ENCODE data around the gene ARHGAP29.

Gene ARHGAP29

DNA sequence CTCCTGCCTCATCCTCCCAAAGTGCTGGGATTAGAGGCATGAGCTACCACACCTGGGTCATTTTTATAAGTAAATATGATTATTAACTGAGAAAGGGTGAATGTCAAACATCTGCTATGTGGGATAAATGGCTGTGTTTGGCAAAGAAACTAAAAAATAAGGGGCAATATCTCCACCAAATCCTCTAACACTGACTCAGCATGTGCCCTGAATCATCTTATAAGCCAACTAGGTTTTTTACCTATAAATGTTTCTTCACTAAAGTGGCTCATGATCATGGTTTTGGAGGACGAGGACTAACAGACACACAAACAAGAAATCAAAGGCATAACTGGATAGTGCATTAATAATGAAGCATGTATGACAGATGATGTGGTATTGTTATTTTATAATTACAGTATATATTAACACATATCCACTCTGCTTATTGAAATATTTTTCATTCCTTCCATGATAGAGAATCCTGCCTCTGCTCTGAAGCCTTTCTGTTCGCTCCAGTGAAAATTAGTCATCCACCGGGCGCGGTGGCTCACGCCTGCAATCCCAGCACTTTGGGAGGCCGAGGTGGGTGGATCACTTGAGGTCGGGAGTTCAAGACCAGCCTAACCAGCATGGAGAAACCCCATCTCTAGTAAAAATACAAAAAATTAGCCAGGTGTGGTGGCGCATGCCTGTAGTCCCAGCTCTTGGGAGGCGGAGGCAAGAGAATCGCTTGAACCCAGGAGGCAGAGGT is 11.7 kb upstream of the ARHGAP29 start:
- peak overlapping the region; percentile 71 for H2BK5ac ChIP-seq (ENCODE audit: low read depth, low read length, poor library complexity, severe bottlenecking)
- H2BK12ac ChIP-seq (ENCODE audit: low read length in 2 of 2) = no peak overlapping the region
- no peak for DNase-seq
- H3K9ac ChIP-seq (ENCODE audit: low read length) = no peak overlapping the region
- no peak overlapping the region for H3K4me2 ChIP-seq (ENCODE audit: low read length, poor library complexity, severe bottlenecking)
- no peak overlapping the region for H3K23ac ChIP-seq (ENCODE audit: low read length in 2 of 2)
- peak overlapping the region; percentile 79 for H3K27ac ChIP-seq (ENCODE audit: low read length, poor library complexity, severe bottlenecking)
- H3K4ac ChIP-seq (ENCODE audit: low read depth in 1 of 2, low read length in 2 of 2) = no peak overlapping the region
- H3K27me3 ChIP-seq (ENCODE audit: control insufficient read depth in 1 of 2, insufficient read depth in 1 of 2, low read length in 2 of 2) = no peaks in the 10 kb centered on the region
- no peak overlapping the region for H3K4me3 ChIP-seq (ENCODE audit: insufficient read depth in 1 of 2, low read depth in 1 of 2, low read length in 2 of 2)
- H4K91ac ChIP-seq (ENCODE audit: low read length) = no peak overlapping the region
- H3K14ac ChIP-seq (ENCODE audit: low read length in 2 of 2) = no peak overlapping the region
- peak overlapping the region; percentile 40 for H2AK5ac ChIP-seq (ENCODE audit: low read length, severe bottlenecking)
- H3K9me3 ChIP-seq (ENCODE audit: control insufficient read depth, low read length) = no peaks in the 10 kb centered on the region
- H3K18ac ChIP-seq (ENCODE audit: low read depth in 1 of 2, low read length in 2 of 2) = no peak overlapping the region
- no peak overlapping the region for H2BK120ac ChIP-seq (ENCODE audit: low read depth, low read length)
- H3K36me3 ChIP-seq (ENCODE audit: control insufficient read depth in 1 of 2, insufficient read depth in 2 of 2, low read depth in 1 of 2, low read length in 2 of 2) = no peaks in the 10 kb centered on the region
- peaks cover 3% of the 10 kb centered on the region for H3K4me1 ChIP-seq (ENCODE audit: control insufficient read depth, insufficient read depth, low read depth, low read length)
- H3K79me1 ChIP-seq (replicated peaks; ENCODE audit: low read length, poor library complexity, severe bottlenecking) = peaks cover 2% of the 10 kb centered on the region
- H2BK15ac ChIP-seq (ENCODE audit: low read depth, poor library complexity, severe bottlenecking) = no peak overlapping the region
- H4K8ac ChIP-seq (ENCODE audit: low read length) = no peak overlapping the region
- H2AFZ ChIP-seq (ENCODE audit: low read depth, low read length) = no peak overlapping the region
- 93% methylated on average over 6 of the region's 11 CpGs for WGBS

DNA sequence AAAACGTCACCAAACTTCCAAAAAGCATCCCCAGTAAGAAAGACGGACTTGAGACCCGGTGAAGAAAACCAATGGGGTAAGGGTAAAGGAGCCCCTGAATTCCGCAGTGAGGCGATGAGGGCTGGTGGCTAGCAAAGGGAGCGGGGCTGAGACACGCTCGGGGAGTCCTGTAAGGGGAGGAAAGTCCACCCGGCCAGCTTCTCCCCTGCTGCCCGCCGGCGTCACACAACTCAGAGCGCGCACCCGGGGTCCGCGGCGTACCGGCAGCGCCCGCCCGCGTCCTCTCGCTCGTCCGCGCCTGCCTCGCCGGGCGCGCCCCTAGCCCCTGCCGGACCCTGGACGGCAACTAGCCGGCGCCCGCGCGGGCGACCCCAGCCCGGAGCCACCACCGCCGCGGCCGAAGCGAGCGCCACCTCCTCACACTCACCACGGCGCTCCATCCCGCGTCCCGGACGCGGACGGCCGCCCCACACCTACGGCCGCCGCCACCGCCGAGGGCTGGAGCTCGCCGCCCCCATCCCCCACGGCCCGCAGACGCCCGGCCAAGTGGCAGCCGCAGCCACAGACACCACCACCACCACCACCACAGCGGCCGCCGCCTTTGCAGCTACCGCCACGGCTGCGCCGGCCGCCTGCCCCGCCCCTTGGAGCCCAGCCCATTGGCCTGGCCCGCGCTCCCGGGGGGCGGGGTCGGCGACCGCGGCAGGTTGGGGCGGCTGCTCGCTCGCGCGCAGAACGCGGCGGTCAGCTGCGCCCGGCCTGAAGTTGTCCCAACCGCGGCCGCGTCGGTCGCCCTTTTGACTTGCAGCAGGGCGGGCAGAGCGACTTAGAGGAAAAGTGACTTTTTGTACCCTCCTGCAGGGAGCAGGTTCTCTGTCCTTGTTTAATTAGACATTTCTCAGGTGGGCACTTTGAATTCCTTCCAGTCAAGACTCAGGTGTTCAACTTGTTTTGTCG is 10.0 kb upstream of the ARHGAP29 start:
- Histone ChIP-seq H3K9me3 (ENCODE audit: control insufficient read depth, low read length) (no peaks in the 10 kb centered on the region), H3K79me1 (replicated peaks; ENCODE audit: low read length, poor library complexity, severe bottlenecking) (peaks cover 2% of the 10 kb centered on the region), H2BK5ac (ENCODE audit: low read depth, low read length, poor library complexity, severe bottlenecking) (peak overlapping the region; percentile 98), H2BK12ac (ENCODE audit: low read length in 2 of 2) (peak overlapping the region in 1 of 2 experiments; percentile 77), H2BK15ac (ENCODE audit: low read depth, poor library complexity, severe bottlenecking) (peak overlapping the region; percentile 93), H3K4me2 (ENCODE audit: low read length, poor library complexity, severe bottlenecking) (peak overlapping the region; percentile 86), H3K27ac (ENCODE audit: low read length, poor library complexity, severe bottlenecking) (peak overlapping the region; percentile 93), H2AFZ (ENCODE audit: low read depth, low read length) (peak overlapping the region; percentile 97), H3K14ac (ENCODE audit: low read length in 2 of 2) (peak overlapping the region in 1 of 2 experiments; percentile 60), H2AK5ac (ENCODE audit: low read length, severe bottlenecking) (peak overlapping the region; percentile 88), H3K9ac (ENCODE audit: low read length) (peak overlapping the region; percentile 91), H2BK120ac (ENCODE audit: low read depth, low read length) (no peak overlapping the region), H3K36me3 (ENCODE audit: control insufficient read depth in 1 of 2, insufficient read depth in 2 of 2, low read depth in 1 of 2, low read length in 2 of 2) (no peaks in the 10 kb centered on the region), H4K91ac (ENCODE audit: low read length) (peak overlapping the region; percentile 66), H3K4me3 (ENCODE audit: insufficient read depth in 1 of 2, low read depth in 1 of 2, low read length in 2 of 2) (peak overlapping the region; percentile 83 to 98), H3K4ac (ENCODE audit: low read depth in 1 of 2, low read length in 2 of 2) (peak overlapping the region in 1 of 2 experiments; percentile 5), H3K27me3 (ENCODE audit: control insufficient read depth in 1 of 2, insufficient read depth in 1 of 2, low read length in 2 of 2) (no peaks in the 10 kb centered on the region), H3K4me1 (ENCODE audit: control insufficient read depth, insufficient read depth, low read depth, low read length) (peaks cover 1% of the 10 kb centered on the region), H3K23ac (ENCODE audit: low read length in 2 of 2) (peak overlapping the region in 1 of 2 experiments; percentile 24), H3K18ac (ENCODE audit: low read depth in 1 of 2, low read length in 2 of 2) (peak overlapping the region; percentile 40 to 57), H4K8ac (ENCODE audit: low read length) (no peak overlapping the region)
- DNase-seq = peak; percentile 53
- WGBS = under 1% methylated on average over 59 of the region's 103 CpGs

DNA sequence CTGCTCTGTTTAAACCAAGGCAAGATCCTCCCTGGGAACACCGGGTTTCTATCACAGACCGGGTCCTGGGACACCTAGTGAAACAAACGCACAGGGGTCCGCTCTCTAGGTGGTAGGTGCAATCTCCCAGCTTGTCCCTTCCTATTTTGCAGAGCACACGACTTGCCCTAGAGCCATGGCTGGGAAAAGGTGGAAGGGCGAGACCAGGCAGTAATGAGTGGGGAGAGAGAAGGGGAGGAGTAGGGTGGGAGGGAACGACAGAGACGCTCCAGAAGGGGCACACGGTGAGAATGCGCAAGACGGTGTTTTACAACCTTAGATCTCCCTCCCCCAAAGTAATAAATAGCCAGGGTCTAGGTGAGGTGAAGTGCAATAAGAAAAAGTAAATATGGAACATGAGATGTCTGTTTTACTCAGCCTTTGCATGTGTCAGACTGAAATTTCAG is 9.3 kb upstream of the ARHGAP29 start:
- Histone ChIP-seq H3K4me1 (ENCODE audit: control insufficient read depth, insufficient read depth, low read depth, low read length) (peaks cover 1% of the 10 kb centered on the region), H2BK15ac (ENCODE audit: low read depth, poor library complexity, severe bottlenecking) (no peak overlapping the region), H4K91ac (ENCODE audit: low read length) (no peak overlapping the region), H3K23ac (ENCODE audit: low read length in 2 of 2) (no peak overlapping the region), H3K4me3 (ENCODE audit: insufficient read depth in 1 of 2, low read depth in 1 of 2, low read length in 2 of 2) (peak overlapping the region; percentile 83 to 98), H3K9me3 (ENCODE audit: control insufficient read depth, low read length) (no peaks in the 10 kb centered on the region), H3K36me3 (ENCODE audit: control insufficient read depth in 1 of 2, insufficient read depth in 2 of 2, low read depth in 1 of 2, low read length in 2 of 2) (no peaks in the 10 kb centered on the region), H3K27ac (ENCODE audit: low read length, poor library complexity, severe bottlenecking) (peak overlapping the region; percentile 93), H2BK12ac (ENCODE audit: low read length in 2 of 2) (no peak overlapping the region), H2BK120ac (ENCODE audit: low read depth, low read length) (no peak overlapping the region), H2AFZ (ENCODE audit: low read depth, low read length) (no peak overlapping the region), H3K18ac (ENCODE audit: low read depth in 1 of 2, low read length in 2 of 2) (no peak overlapping the region), H4K8ac (ENCODE audit: low read length) (no peak overlapping the region), H3K4me2 (ENCODE audit: low read length, poor library complexity, severe bottlenecking) (peak overlapping the region; percentile 35), H3K27me3 (ENCODE audit: control insufficient read depth in 1 of 2, insufficient read depth in 1 of 2, low read length in 2 of 2) (no peaks in the 10 kb centered on the region), H3K9ac (ENCODE audit: low read length) (peak overlapping the region; percentile 91), H3K4ac (ENCODE audit: low read depth in 1 of 2, low read length in 2 of 2) (no peak overlapping the region), H3K79me1 (replicated peaks; ENCODE audit: low read length, poor library complexity, severe bottlenecking) (peaks cover 2% of the 10 kb centered on the region), H3K14ac (ENCODE audit: low read length in 2 of 2) (no peak overlapping the region), H2AK5ac (ENCODE audit: low read length, severe bottlenecking) (no peak overlapping the region), H2BK5ac (ENCODE audit: low read depth, low read length, poor library complexity, severe bottlenecking) (peak overlapping the region; percentile 98)
- no peak for DNase-seq
- WGBS = under 1% methylated on average over 8 of the region's 11 CpGs
